ENCODE data around the gene PPOX.

DNA sequence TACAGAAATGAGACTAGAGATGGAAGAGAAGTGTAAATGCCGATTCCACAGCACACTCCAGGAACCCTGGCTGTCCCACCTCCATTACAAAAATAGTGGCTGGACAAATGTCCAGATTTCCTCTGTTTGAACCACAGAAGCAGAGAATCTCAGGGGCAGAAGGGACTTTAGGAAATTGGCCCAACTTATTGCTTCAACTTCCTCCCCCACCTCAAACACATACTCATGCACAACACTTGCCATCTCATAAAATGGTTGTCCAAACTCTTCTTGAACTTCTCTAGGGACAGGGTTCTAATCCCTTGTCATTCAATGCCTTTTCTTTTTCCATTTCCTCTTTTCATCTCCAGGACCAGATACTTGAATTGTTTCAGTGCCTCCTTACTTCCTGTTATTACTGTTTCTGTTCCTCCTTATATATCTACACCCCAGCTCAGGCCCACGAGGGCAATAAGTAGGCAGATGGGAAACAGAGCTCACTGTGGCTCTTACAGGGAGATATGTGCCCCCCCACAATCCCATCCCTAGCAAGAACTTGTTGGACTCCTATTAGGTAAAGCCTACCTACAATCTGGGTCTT lies 19.6 kb downstream of the PPOX start:
- TF ChIP-seq, protein P1, sequence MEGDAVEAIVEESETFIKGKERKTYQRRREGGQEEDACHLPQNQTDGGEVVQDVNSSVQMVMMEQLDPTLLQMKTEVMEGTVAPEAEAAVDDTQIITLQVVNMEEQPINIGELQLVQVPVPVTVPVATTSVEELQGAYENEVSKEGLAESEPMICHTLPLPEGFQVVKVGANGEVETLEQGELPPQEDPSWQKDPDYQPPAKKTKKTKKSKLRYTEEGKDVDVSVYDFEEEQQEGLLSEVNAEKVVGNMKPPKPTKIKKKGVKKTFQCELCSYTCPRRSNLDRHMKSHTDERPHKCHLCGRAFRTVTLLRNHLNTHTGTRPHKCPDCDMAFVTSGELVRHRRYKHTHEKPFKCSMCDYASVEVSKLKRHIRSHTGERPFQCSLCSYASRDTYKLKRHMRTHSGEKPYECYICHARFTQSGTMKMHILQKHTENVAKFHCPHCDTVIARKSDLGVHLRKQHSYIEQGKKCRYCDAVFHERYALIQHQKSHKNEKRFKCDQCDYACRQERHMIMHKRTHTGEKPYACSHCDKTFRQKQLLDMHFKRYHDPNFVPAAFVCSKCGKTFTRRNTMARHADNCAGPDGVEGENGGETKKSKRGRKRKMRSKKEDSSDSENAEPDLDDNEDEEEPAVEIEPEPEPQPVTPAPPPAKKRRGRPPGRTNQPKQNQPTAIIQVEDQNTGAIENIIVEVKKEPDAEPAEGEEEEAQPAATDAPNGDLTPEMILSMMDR (IDR thresholded peaks at IDR 0.05) = no peak
- TF ChIP-seq POLR2A (IDR thresholded peaks at IDR 0.05) = no peak
